IMR-90 (cell line): Measurements from ENCODE around the gene KRTAP5-1. TPM values are rescaled to one million over a fixed set of nuclear protein-coding genes. Genes with fewer than 3 reads are reported as not detected.

Source experiments
- ATAC-seq: fragments of 200-7000 bp; cut with Tn5 transposase; 2 replicates; pipeline ENCODE4 v1.9.1; 2020; ENCODE audit warnings: low read depth, mild to moderate bottlenecking, moderate library complexity
- BruUV-seq: library from RNA; stranded (reverse); fragments of 400-500 nt; replicated peaks from 2 replicates; lab custom pipeline; 2021; lab: Mats Ljungman, UMichigan
- CTCF ChIA-PET: fragments of 300-600 bp; formaldehyde crosslinking; extraction: SDS; loops from one replicate; lab custom pipeline; 2021; ENCODE audit warnings: antibody characterized with exemption; lab: Yijun Ruan, JAX
- POLR2A ChIA-PET: fragments of 300-600 bp; sonication (Branson Sonifier 250); formaldehyde crosslinking; loops from one replicate; lab custom pipeline; 2022; ENCODE audit warnings: antibody characterized with exemption; ENCODE audit not compliant: unreplicated experiment; lab: Charles Lee
- DNase-seq: peaks from one replicate; pipeline ENCODE4 v3.0.0; 2013
- H2AFZ ChIP-seq: replicated peaks from 2 replicates; pipeline ENCODE3; 2013; ENCODE audit warnings: low read length, mild to moderate bottlenecking; ENCODE audit not compliant: poor library complexity
- H2AK5ac ChIP-seq: 2 replicates; pipeline ENCODE4 v1.6.1; 2013; ENCODE audit warnings: low read depth, low read length, inconsistent platforms
- H2AK9ac ChIP-seq: replicated peaks from 2 replicates; pipeline ENCODE3; 2013; ENCODE audit warnings: mild to moderate bottlenecking, low read depth, low read length, moderate library complexity; ENCODE audit not compliant: poor library complexity
- H2BK120ac ChIP-seq: 2 replicates; pipeline ENCODE4 v1.6.1; 2013; ENCODE audit warnings: low read depth, low read length, inconsistent platforms
- H2BK15ac ChIP-seq: 3 replicates; pipeline ENCODE4 v1.6.1; 2013; ENCODE audit warnings: low read depth, low read length, inconsistent platforms
- H2BK20ac ChIP-seq: 2 replicates; pipeline ENCODE4 v1.6.1; 2013; ENCODE audit warnings: low read depth, mild to moderate bottlenecking, inconsistent platforms, low read length, moderate library complexity
- H2BK5ac ChIP-seq: 2 replicates; pipeline ENCODE4 v1.6.1; 2013; ENCODE audit warnings: mild to moderate bottlenecking, low read depth, low read length, inconsistent platforms; ENCODE audit not compliant: poor library complexity, severe bottlenecking
- H3K14ac ChIP-seq: replicated peaks from 2 replicates; pipeline ENCODE4 v1.6.1; 2013; ENCODE audit warnings: low read depth, low read length, inconsistent platforms
- H3K18ac ChIP-seq: 2 replicates; pipeline ENCODE4 v1.6.1; 2013; ENCODE audit warnings: low read depth, low read length, control low read depth
- H3K23ac ChIP-seq: 2 replicates; pipeline ENCODE4 v1.6.1; 2013; ENCODE audit warnings: low read depth, low read length, inconsistent platforms
- H3K27ac ChIP-seq: 2 replicates; pipeline ENCODE4 v1.5.1; 2013; ENCODE audit warnings: mild to moderate bottlenecking, control low read depth, low read length; ENCODE audit not compliant: insufficient read depth
- H3K27me3 ChIP-seq: 2 replicates; pipeline ENCODE4 v1.6.1; 2013; ENCODE audit warnings: low read length; ENCODE audit not compliant: control insufficient read depth, insufficient read depth
- H3K36me3 ChIP-seq: 2 replicates; pipeline ENCODE4 v1.6.1; 2013; ENCODE audit warnings: low read length, mixed read lengths; ENCODE audit not compliant: control insufficient read depth, insufficient read depth
- H3K4ac ChIP-seq: 2 replicates; pipeline ENCODE4 v1.6.1; 2013; ENCODE audit warnings: low read depth, low read length, inconsistent platforms
- H3K4me1 ChIP-seq: 2 replicates; pipeline ENCODE4 v1.6.1; 2013; ENCODE audit warnings: low read length, mixed read lengths; ENCODE audit not compliant: control insufficient read depth, insufficient read depth
- H3K4me2 ChIP-seq: 2 replicates; pipeline ENCODE4 v1.6.1; 2013; ENCODE audit warnings: low read depth, mild to moderate bottlenecking, control low read depth, low read length, moderate library complexity
- H3K4me3 ChIP-seq: 2 replicates; pipeline ENCODE4 v1.5.1; 2013; ENCODE audit warnings: low read depth, mild to moderate bottlenecking, control low read depth, low read length, moderate library complexity; ENCODE audit not compliant: insufficient read depth
- H3K56ac ChIP-seq: 2 replicates; pipeline ENCODE4 v1.6.1; 2013; ENCODE audit warnings: low read length, inconsistent platforms; ENCODE audit not compliant: insufficient read depth; ENCODE audit errors: extremely low read depth
- H3K79me1 ChIP-seq, 2 experiments: 2 replicates each; pipeline ENCODE4 v1.6.1; 2013; ENCODE audit warnings: low read length in 2 of 2, inconsistent platforms in 1 of 2, low read depth in 1 of 2
- H3K9ac ChIP-seq: 2 replicates; pipeline ENCODE4 v1.6.1; 2013; ENCODE audit warnings: low read depth, low read length, control low read depth
- H3K9me1 ChIP-seq: 2 replicates; pipeline ENCODE4 v1.6.1; 2013; ENCODE audit warnings: low read length, inconsistent platforms; ENCODE audit not compliant: insufficient read depth
- H3K9me3 ChIP-seq: 2 replicates; pipeline ENCODE4 v1.6.1; 2013; ENCODE audit warnings: low read length; ENCODE audit not compliant: control insufficient read depth, insufficient read depth
- H4K20me1 ChIP-seq: 2 replicates; pipeline ENCODE4 v1.6.1; 2013; ENCODE audit warnings: low read length, inconsistent platforms; ENCODE audit not compliant: insufficient read depth
- H4K5ac ChIP-seq: 2 replicates; pipeline ENCODE4 v1.6.1; 2013; ENCODE audit warnings: mild to moderate bottlenecking, low read depth, low read length, control low read depth
- H4K8ac ChIP-seq, 2 experiments: 2 replicates each; pipeline ENCODE4 v1.6.1; 2013; ENCODE audit warnings: low read depth in 2 of 2, low read length in 2 of 2, control low read depth in 1 of 2, inconsistent platforms in 1 of 2
- H4K91ac ChIP-seq: 2 replicates; pipeline ENCODE4 v1.6.1; 2013; ENCODE audit warnings: low read depth, low read length, inconsistent platforms; ENCODE audit not compliant: insufficient read depth
- BHLHE40 ChIP-seq: fragments of 150-350 bp; IDR thresholded peaks from 2 replicates; pipeline ENCODE4 v1.6.1; 2016; ENCODE audit warnings: mild to moderate bottlenecking, low read depth, low read length
- CEBPB ChIP-seq: IDR thresholded peaks from 2 replicates; pipeline ENCODE4 v1.6.1; 2012; ENCODE audit warnings: low read depth, low read length, improper control_type of control experiment
- CHD1 ChIP-seq: IDR thresholded peaks from 2 replicates; pipeline ENCODE4 v1.6.1; 2012; ENCODE audit warnings: low read depth, low read length, improper control_type of control experiment
- FOS ChIP-seq: fragments of 150-350 bp; IDR thresholded peaks from 2 replicates; pipeline ENCODE4 v1.6.1; 2016; ENCODE audit warnings: low read depth, low read length
- MAZ ChIP-seq: IDR thresholded peaks from 2 replicates; pipeline ENCODE4 v1.6.1; 2012; ENCODE audit warnings: low read depth, mild to moderate bottlenecking, low read length, improper control_type of control experiment, moderate library complexity, borderline replicate concordance
- MXI1 ChIP-seq: IDR thresholded peaks from 2 replicates; pipeline ENCODE4 v1.6.1; 2012; ENCODE audit warnings: low read depth, mild to moderate bottlenecking, low read length, moderate library complexity, borderline replicate concordance
- NFE2L2 ChIP-seq: fragments of 150-350 bp; IDR thresholded peaks from 2 replicates; pipeline ENCODE4 v1.6.1; 2016; ENCODE audit warnings: low read depth, mild to moderate bottlenecking, low read length
- RAD21 ChIP-seq: IDR thresholded peaks from 2 replicates; pipeline ENCODE4 v1.6.1; 2012; ENCODE audit warnings: low read length, improper control_type of control experiment
- RCOR1 ChIP-seq: IDR thresholded peaks from 2 replicates; pipeline ENCODE4 v1.6.1; 2012; ENCODE audit warnings: mild to moderate bottlenecking, low read length, improper control_type of control experiment; ENCODE audit not compliant: insufficient replicate concordance
- RFX5 ChIP-seq: IDR thresholded peaks from 2 replicates; pipeline ENCODE4 v1.8.0; 2012; ENCODE audit warnings: low read depth, mild to moderate bottlenecking, low read length, moderate library complexity
- SMC3 ChIP-seq: fragments of 150-350 bp; IDR thresholded peaks from 2 replicates; pipeline ENCODE4 v1.6.1; 2016; ENCODE audit warnings: low read depth, mild to moderate bottlenecking, antibody characterized with exemption, low read length, moderate library complexity
- WGBS, 2 experiments: methylation state at CpG; one replicate each; pipeline versions ENCODE4 v1.1.5 to v1.1.7; 2013; ENCODE audit warnings: missing lambda C conversion rate in 2 of 2; ENCODE audit not compliant: insufficient read length in 1 of 2; ENCODE audit errors: extremely low coverage in 2 of 2; 5-methylcytosine and 5-hydroxymethylcytosine counted together
- dilution Hi-C: fragments of 300-500 bp; cut with HindIII; formaldehyde crosslinking; loops from one replicate; pipeline ENCODE4 v1.14.3; 2018; ENCODE audit warnings: low sequenced_read_pairs; ENCODE audit not compliant: unreplicated experiment
- in situ Hi-C: fragments of 300-500 bp; cut with MboI; formaldehyde crosslinking; loops from 3 replicates; pipeline ENCODE4 v1.14.3; 2019; ENCODE audit warnings: low sequenced_read_pairs, inconsistent platforms, mixed read lengths
- intact Hi-C: fragments of 100-400 bp; cut with micrococcal nuclease; formaldehyde crosslinking; loops from 2 replicates; pipeline ENCODE4 v1.10.0; 2022
- polyA plus RNA-seq, 3 experiments: library from polyadenylated mRNA; depleted of rRNA; stranded (reverse); fragments of >200 nt; gene quantifications; 2 replicates each; pipeline ENCODE4 v1.2.3, GENCODE V29; 2012; ENCODE audit warnings: low replicate concordance in 1 of 3
- total RNA-seq: library from RNA; depleted of rRNA; stranded (reverse); fragments of >200 nt; gene quantifications from 2 replicates; pipeline ENCODE4 v1.2.3, GENCODE V29; 2012
- TF ChIP-seq, protein P1 (sequence below): fragments of 150-350 bp; IDR thresholded peaks from 2 replicates; pipeline ENCODE4 v1.6.1; 2017; ENCODE audit warnings: mild to moderate bottlenecking, antibody characterized with exemption, low read length, low read depth
- TF ChIP-seq, protein P2 (sequence below): fragments of 150-350 bp; IDR thresholded peaks from 2 replicates; pipeline ENCODE4 v1.6.1; 2016; ENCODE audit warnings: low read depth, mild to moderate bottlenecking, low read length, moderate library complexity, borderline replicate concordance
- TF ChIP-seq, protein P3 (sequence below): conservative IDR thresholded peaks from 2 replicates; pipeline ENCODE4 v1.5.1; 2012; ENCODE audit warnings: mild to moderate bottlenecking, low read depth, low read length, improper control_type of control experiment

Gene KRTAP5-1
- total and polyA plus RNA-seq, 2 of the 4 experiments (the other 2 are of a cell fraction), result not detected

DNA sequence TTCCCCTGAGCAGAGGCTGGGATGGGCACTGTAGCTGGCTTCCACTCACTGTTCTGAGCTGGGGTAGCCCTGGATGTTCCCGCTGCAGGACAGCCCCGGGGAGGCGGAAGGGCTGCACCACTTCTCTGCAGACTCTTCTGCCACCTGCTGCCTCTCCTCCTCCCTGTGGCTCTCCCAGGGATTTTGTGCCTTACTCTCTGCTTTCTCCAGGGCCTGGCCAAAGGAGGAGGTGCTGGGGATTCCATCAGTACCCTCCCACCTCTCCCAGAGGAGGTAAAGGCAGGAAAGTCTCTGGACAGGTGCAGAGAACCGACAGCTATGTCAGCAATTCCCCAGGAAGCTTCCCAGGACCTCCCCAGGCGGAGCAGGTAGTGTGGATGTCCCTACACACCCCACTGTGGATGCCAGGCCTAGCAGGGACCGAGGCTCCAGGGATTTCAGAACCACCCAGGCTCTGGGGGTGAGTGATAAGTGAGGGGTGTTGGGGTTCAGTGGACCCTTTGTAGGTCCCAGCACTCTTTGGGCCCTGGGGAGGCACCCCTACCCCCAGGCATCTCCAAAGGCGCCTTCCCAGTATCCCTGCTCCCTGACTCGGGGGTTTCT, 24.3 kb downstream of the KRTAP5-1 start:
- in situ Hi-C loops (no loop called here), dilution Hi-C loops (no loop called here), intact Hi-C loops (no loop called here)
- Histone ChIP-seq H3K36me3 (peaks cover 16% of the 10 kb centered on the region), H3K79me1 (peaks cover 4 to 31% of the 10 kb centered on the region in 2 experiments; a peak in 2 of 4 replicates), H2BK20ac (no peak overlapping the region), H3K9me3 (no peaks in the 10 kb centered on the region), H2BK120ac (no peak overlapping the region), H4K20me1 (peaks cover 35% of the 10 kb centered on the region), H3K27me3 (no peaks in the 10 kb centered on the region), H3K23ac (no peak overlapping the region), H3K27ac (no peak overlapping the region), H3K4ac (no peak overlapping the region), H3K4me3 (no peak overlapping the region), H2AFZ (no peak overlapping the region), H3K56ac (no peak overlapping the region), H2BK5ac (no peak overlapping the region), H2BK15ac (no peak overlapping the region), H4K91ac (no peak overlapping the region), H2AK9ac (no peak overlapping the region), H3K4me2 (no peak overlapping the region), H2AK5ac (no peak overlapping the region), H3K14ac (no peak overlapping the region), H3K9me1 (peaks cover 23% of the 10 kb centered on the region), H4K8ac (no peak overlapping the region), H3K18ac (no peak overlapping the region), H3K4me1 (peaks cover 29% of the 10 kb centered on the region), H4K5ac (no peak overlapping the region), H3K9ac (no peak overlapping the region)
- DNase-seq, result no peak
- ChIA-PET CTCF (no interaction called here), POLR2A (no interaction called here)
- no TSS peak for BruUV-seq
- TF ChIP-seq RAD21 (no peak), FOS (no peak), MAZ (no peak), CHD1 (no peak), NFE2L2 (no peak), CEBPB (no peak), MXI1 (no peak), RFX5 (no peak), RCOR1 (no peak), BHLHE40 (no peak), SMC3 (no peak)
- TF ChIP-seq, protein P1, sequence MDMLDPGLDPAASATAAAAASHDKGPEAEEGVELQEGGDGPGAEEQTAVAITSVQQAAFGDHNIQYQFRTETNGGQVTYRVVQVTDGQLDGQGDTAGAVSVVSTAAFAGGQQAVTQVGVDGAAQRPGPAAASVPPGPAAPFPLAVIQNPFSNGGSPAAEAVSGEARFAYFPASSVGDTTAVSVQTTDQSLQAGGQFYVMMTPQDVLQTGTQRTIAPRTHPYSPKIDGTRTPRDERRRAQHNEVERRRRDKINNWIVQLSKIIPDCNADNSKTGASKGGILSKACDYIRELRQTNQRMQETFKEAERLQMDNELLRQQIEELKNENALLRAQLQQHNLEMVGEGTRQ, result no peak
- TF ChIP-seq, protein P2, sequence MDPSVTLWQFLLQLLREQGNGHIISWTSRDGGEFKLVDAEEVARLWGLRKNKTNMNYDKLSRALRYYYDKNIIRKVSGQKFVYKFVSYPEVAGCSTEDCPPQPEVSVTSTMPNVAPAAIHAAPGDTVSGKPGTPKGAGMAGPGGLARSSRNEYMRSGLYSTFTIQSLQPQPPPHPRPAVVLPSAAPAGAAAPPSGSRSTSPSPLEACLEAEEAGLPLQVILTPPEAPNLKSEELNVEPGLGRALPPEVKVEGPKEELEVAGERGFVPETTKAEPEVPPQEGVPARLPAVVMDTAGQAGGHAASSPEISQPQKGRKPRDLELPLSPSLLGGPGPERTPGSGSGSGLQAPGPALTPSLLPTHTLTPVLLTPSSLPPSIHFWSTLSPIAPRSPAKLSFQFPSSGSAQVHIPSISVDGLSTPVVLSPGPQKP, result no peak
- TF ChIP-seq, protein P3, sequence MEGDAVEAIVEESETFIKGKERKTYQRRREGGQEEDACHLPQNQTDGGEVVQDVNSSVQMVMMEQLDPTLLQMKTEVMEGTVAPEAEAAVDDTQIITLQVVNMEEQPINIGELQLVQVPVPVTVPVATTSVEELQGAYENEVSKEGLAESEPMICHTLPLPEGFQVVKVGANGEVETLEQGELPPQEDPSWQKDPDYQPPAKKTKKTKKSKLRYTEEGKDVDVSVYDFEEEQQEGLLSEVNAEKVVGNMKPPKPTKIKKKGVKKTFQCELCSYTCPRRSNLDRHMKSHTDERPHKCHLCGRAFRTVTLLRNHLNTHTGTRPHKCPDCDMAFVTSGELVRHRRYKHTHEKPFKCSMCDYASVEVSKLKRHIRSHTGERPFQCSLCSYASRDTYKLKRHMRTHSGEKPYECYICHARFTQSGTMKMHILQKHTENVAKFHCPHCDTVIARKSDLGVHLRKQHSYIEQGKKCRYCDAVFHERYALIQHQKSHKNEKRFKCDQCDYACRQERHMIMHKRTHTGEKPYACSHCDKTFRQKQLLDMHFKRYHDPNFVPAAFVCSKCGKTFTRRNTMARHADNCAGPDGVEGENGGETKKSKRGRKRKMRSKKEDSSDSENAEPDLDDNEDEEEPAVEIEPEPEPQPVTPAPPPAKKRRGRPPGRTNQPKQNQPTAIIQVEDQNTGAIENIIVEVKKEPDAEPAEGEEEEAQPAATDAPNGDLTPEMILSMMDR, result no peak
- WGBS, 2 experiments, result 100% methylated on average over 1 of the region's 8 CpGs; no CpG with 5 or more reads in 1 of the 2 experiments
- no peak for ATAC-seq
